ENCODE measurements around the gene SGSH.

DNA sequence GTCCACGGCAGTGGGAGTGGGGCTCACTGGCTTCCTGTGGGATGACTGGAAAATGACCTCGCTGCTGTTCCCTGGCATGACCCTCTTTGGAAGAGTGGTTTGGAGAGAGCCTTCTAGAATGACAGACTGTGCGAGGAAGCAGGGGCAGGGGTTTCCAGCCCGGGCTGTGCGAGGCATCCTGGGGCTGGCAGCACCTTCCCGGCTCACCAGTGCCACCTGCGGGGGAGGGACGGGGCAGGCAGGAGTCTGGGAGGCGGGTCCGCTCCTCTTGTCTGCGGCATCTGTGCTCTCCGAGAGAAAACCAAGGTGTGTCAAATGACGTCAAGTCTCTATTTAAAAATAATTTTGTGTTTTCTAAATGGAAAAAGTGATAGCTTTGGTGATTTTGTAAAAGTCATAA lies 32.7 kb upstream of the SGSH start:
- TF ChIP-seq, protein P1, sequence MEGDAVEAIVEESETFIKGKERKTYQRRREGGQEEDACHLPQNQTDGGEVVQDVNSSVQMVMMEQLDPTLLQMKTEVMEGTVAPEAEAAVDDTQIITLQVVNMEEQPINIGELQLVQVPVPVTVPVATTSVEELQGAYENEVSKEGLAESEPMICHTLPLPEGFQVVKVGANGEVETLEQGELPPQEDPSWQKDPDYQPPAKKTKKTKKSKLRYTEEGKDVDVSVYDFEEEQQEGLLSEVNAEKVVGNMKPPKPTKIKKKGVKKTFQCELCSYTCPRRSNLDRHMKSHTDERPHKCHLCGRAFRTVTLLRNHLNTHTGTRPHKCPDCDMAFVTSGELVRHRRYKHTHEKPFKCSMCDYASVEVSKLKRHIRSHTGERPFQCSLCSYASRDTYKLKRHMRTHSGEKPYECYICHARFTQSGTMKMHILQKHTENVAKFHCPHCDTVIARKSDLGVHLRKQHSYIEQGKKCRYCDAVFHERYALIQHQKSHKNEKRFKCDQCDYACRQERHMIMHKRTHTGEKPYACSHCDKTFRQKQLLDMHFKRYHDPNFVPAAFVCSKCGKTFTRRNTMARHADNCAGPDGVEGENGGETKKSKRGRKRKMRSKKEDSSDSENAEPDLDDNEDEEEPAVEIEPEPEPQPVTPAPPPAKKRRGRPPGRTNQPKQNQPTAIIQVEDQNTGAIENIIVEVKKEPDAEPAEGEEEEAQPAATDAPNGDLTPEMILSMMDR (conservative IDR thresholded peaks at IDR 0.05; ENCODE audit: low read length), result peak; percentile 96
- no peak for TF ChIP-seq EZH2phosphoT487 (IDR thresholded peaks at IDR 0.05; ENCODE audit: borderline replicate concordance, low read depth, low read length)
